Neural crest cell (in vitro differentiated cells): ENCODE data around the gene MAN2C1. TPM values are rescaled to one million over a fixed set of nuclear protein-coding genes. Genes with fewer than 3 reads are reported as not detected.

ENCODE experiments used
- DNase-seq: peaks from one replicate; pipeline ENCODE4 v3.0.0; 2021; ENCODE audit warnings: low read depth, mixed read lengths, low spot score
- H3K27ac Mint-ChIP-seq: one replicate; pipeline ENCODE4 v1.8.0; 2021; ENCODE audit warnings: mild to moderate bottlenecking, mixed read lengths; ENCODE audit not compliant: unreplicated experiment
- H3K27me3 Mint-ChIP-seq: 2 replicates; pipeline ENCODE4 v1.8.0; 2021; ENCODE audit warnings: low read depth, mild to moderate bottlenecking, mixed read lengths
- H3K36me3 Mint-ChIP-seq: 2 replicates; pipeline ENCODE4 v1.8.0; 2021; ENCODE audit warnings: low read depth, mild to moderate bottlenecking, mixed read lengths
- H3K4me1 Mint-ChIP-seq: 2 replicates; pipeline ENCODE4 v1.8.0; 2021; ENCODE audit warnings: mixed read lengths
- H3K4me3 Mint-ChIP-seq: one replicate; pipeline ENCODE4 v1.8.0; 2021; ENCODE audit warnings: mild to moderate bottlenecking, mixed read lengths
- H3K9me3 Mint-ChIP-seq: 2 replicates; pipeline ENCODE4 v1.8.0; 2021; ENCODE audit warnings: mixed read lengths
- total RNA-seq: library from RNA; stranded (reverse); gene quantifications from 2 replicates; pipeline ENCODE4 v1.2.1, GENCODE V29; 2021
- TF ChIP-seq, protein P1 (sequence below): fragments of 200-600 bp; sonication (generic); conservative IDR thresholded peaks from 2 replicates; pipeline ENCODE4 v1.5.0; 2021; ENCODE audit warnings: antibody characterized with exemption, mild to moderate bottlenecking

The MAN2C1 gene
- total RNA-seq, 1 donor from 2014 or later, result 222 TPM

DNA sequence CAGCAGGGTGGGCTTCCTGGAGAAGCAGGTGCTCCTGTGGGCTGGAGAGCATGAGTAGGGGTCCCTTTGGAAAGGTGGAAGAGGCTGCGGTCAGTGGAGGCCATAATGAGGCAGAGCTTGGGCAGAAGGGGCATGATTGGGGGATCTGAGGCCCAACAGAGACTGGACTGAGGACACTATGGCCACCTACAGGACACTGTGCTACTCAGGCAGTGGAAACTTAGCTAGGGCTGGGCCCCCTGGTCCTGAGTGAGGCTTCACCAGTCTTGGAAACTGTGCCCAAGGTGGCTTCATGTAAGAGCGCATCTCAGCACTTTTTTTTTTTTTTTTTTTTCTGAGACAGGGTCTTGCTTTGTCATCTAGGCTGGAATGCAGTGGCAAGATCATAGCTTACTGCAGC is 38.8 kb downstream of the MAN2C1 start:
- H3K27ac Mint-ChIP-seq, result no peak overlapping the region

DNA sequence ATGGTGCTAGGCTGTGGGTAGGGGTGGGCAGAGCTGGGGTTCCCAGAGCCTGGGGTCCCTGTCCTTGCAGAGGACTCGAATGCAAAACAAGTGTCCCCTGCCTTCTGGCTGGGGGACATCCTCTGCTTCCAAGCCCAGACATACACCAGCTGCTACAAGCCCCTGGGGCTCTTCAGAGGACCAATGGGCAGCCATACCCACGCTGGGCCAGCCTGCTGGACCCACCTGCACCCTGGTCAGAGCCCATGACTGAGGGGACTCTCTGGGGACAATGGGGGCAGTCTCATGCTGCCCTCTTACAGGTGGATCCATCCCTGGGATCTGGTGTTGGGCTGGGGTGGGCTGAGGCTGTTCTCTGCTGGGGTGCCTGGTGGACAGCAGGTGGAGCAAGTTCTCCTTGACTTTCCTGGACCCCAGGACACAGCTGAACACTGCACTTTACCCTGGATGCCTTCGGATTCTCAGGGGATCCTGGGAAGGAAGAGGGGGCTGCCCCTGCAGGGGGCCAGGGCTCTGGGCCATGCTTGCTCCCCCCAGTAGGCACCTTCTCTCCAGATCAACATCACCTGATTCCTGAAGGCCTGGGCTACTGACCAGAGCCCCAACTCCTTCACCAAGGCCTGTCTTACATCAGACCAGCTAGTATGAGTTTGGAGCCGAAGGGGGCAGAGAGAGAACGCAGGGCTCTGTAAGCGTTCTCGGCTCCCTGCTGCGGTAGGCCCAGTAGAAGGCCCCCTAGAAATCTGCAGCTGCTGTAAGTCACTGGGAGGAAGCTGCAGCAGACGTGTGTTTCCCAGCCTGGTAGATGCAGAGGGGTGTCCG is 39.7 kb downstream of the MAN2C1 start:
- DNase-seq, result no peak
- no peaks in the 10 kb centered on the region for H3K27me3 Mint-ChIP-seq
- TF ChIP-seq, protein P1, sequence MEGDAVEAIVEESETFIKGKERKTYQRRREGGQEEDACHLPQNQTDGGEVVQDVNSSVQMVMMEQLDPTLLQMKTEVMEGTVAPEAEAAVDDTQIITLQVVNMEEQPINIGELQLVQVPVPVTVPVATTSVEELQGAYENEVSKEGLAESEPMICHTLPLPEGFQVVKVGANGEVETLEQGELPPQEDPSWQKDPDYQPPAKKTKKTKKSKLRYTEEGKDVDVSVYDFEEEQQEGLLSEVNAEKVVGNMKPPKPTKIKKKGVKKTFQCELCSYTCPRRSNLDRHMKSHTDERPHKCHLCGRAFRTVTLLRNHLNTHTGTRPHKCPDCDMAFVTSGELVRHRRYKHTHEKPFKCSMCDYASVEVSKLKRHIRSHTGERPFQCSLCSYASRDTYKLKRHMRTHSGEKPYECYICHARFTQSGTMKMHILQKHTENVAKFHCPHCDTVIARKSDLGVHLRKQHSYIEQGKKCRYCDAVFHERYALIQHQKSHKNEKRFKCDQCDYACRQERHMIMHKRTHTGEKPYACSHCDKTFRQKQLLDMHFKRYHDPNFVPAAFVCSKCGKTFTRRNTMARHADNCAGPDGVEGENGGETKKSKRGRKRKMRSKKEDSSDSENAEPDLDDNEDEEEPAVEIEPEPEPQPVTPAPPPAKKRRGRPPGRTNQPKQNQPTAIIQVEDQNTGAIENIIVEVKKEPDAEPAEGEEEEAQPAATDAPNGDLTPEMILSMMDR, result no peak
- no peaks in the 10 kb centered on the region for H3K36me3 Mint-ChIP-seq
- H3K27ac Mint-ChIP-seq, result no peak overlapping the region
- no peaks in the 10 kb centered on the region for H3K4me1 Mint-ChIP-seq
- no peaks in the 10 kb centered on the region for H3K9me3 Mint-ChIP-seq
- no peak overlapping the region for H3K4me3 Mint-ChIP-seq

More for the DNA sequence above, 38.8 kb downstream of the MAN2C1 start:
- Mint-ChIP-seq H3K4me3 (no peak overlapping the region), H3K4me1 (no peaks in the 10 kb centered on the region), H3K27me3 (no peaks in the 10 kb centered on the region), H3K9me3 (no peaks in the 10 kb centered on the region), H3K36me3 (no peaks in the 10 kb centered on the region)
- TF ChIP-seq, protein P1, result no peak
- DNase-seq, result no peak

DNA sequence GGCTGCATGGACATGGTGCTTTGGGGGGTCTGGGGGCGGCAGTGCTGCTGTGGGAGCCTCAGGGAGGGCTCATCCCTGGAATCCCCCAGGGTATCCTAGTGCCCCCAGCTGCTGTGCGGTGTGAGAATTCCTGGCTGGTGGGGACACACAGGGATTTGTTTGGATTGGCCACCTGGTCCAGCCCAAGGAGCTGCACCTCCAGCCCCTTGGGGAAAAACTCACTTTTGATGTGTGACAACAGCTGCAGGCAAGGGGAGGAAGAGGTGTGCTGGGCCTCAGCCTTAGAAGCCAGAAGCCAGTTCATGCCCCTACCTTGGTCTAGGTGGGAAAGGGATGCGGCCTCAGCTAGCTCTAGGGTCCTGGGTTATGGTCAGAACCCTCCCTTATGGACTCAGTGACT is 40.9 kb downstream of the MAN2C1 start:
- H3K4me3 Mint-ChIP-seq, result no peak overlapping the region
- no peaks in the 10 kb centered on the region for H3K36me3 Mint-ChIP-seq
- no peaks in the 10 kb centered on the region for H3K27me3 Mint-ChIP-seq
- TF ChIP-seq, protein P1, result no peak
- H3K9me3 Mint-ChIP-seq, result no peaks in the 10 kb centered on the region
- H3K4me1 Mint-ChIP-seq, result no peaks in the 10 kb centered on the region
- no peak overlapping the region for H3K27ac Mint-ChIP-seq
- DNase-seq, result no peak

DNA sequence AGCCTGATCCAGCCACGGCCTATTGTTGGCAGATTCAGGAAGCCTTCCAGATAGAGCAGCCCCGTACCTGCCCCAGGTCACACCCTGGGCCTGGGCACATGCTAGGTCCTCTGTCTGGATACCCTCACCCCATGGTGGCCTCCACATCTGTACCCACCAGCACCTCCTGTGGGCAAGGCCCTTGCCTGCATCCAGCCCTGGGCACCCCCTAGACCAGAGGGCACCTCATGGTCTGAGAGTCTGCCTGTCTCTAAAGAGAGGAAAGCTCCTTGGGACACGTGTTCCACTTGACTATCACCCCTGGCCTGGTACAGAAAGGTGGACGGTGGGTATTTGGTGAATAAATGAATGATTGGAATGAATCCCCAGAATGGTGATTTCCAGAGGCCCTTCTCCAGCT is 41.4 kb downstream of the MAN2C1 start:
- no peaks in the 10 kb centered on the region for H3K9me3 Mint-ChIP-seq

DNA sequence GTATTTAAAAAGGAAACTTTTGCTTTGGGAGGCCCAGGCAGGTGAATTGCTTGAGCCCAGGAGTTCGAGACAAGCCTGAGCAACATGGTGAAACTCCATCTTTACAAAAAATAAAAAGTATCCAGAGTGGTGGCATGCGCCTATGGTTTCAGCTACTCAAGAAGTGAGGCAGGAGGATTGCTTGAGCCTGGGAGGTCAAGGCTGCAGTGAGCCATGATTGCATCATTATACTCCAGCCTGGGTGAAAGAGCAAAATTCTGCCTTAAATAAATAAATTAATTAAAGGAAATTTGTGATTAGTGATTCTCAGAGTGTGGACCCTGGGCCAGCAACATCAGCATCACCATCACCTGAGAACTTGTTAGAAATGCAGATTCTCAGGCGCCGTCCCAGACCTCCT is 42.5 kb downstream of the MAN2C1 start:
- H3K36me3 Mint-ChIP-seq, result no peaks in the 10 kb centered on the region
- no peak overlapping the region for H3K4me3 Mint-ChIP-seq
- H3K27me3 Mint-ChIP-seq, result peaks cover 6% of the 10 kb centered on the region
- TF ChIP-seq, protein P1, result no peak
- no peak for DNase-seq
- H3K4me1 Mint-ChIP-seq, result no peaks in the 10 kb centered on the region
- H3K9me3 Mint-ChIP-seq, result peaks cover 3% of the 10 kb centered on the region
- H3K27ac Mint-ChIP-seq, result no peak overlapping the region

More for the DNA sequence above, 41.4 kb downstream of the MAN2C1 start:
- H3K36me3 Mint-ChIP-seq, result no peaks in the 10 kb centered on the region
- H3K4me3 Mint-ChIP-seq, result no peak overlapping the region
- no peak for DNase-seq
- no peak overlapping the region for H3K27ac Mint-ChIP-seq
- H3K27me3 Mint-ChIP-seq, result peaks cover 2% of the 10 kb centered on the region
- TF ChIP-seq, protein P1, result no peak
- no peaks in the 10 kb centered on the region for H3K4me1 Mint-ChIP-seq
